HAP-1 (cell line): ENCODE results near the gene TMEM125.

Experiments
- DNase-seq, 2 experiments: peaks; one replicate each; pipeline ENCODE4 v3.0.0-alpha.2; 2016 to 2020; ENCODE audit warnings: low spot score in 2 of 2
- H3K27me3 ChIP-seq: fragments of 250-450 bp; sonication (Bioruptor Pico); 2 replicates; pipeline ENCODE4 v1.5.1; 2020; ENCODE audit warnings: low read depth, mild to moderate bottlenecking, moderate library complexity
- H3K36me3 ChIP-seq: fragments of 250-450 bp; sonication (Bioruptor Pico); replicated peaks from 2 replicates; pipeline ENCODE4 v1.5.1; 2020; ENCODE audit warnings: mild to moderate bottlenecking
- H3K4me1 ChIP-seq: fragments of 250-450 bp; sonication (Bioruptor Pico); 2 replicates; pipeline ENCODE4 v1.5.1; 2020; ENCODE audit warnings: mild to moderate bottlenecking
- H3K4me3 ChIP-seq: fragments of 250-450 bp; sonication (Bioruptor Pico); 2 replicates; pipeline ENCODE4 v1.5.1; 2020; ENCODE audit warnings: mild to moderate bottlenecking, moderate library complexity
- H3K9me3 ChIP-seq: fragments of 250-450 bp; sonication (Bioruptor Pico); 2 replicates; pipeline ENCODE4 v1.5.1; 2020; ENCODE audit warnings: mild to moderate bottlenecking, moderate library complexity
- in situ Hi-C: fragments of 300-500 bp; cut with MboI; formaldehyde crosslinking; loops from 3 replicates; pipeline ENCODE4 v1.14.3; 2020; ENCODE audit warnings: low sequenced_read_pairs, inconsistent platforms, mixed read lengths

Gene TMEM125

GRCh38 chr1:43269627-43270375 is at the start of gene TMEM125:
TMEM125 (plus strand) TSS chr1:43269983; CDS start chr1:43272723, 2,740 bp downstream.
- Histone ChIP-seq H3K4me1 (no peaks in the 10 kb centered on the region), H3K4me3 (no peak within 1 kb of the TSS), H3K27me3 (no peaks in the 10 kb centered on the region), H3K36me3 (no peaks in the 10 kb centered on the region), H3K9me3 (no peaks in the 10 kb centered on the region)
- no peak for DNase-seq
- in situ Hi-C loops, result no loop called here

GRCh38 chr1:43220905-43221778 is 48.6 kb upstream of the TMEM125 start:
- Histone ChIP-seq H3K27me3 (peaks cover 14% of the 10 kb centered on the region), H3K36me3 (no peaks in the 10 kb centered on the region), H3K4me1 (no peaks in the 10 kb centered on the region), H3K9me3 (no peaks in the 10 kb centered on the region), H3K4me3 (no peak overlapping the region)
- DNase-seq, result no peak
- in situ Hi-C loops, result no loop called here

- no peaks in the 10 kb centered on the region for H3K36me3 ChIP-seq
- no peaks in the 10 kb centered on the region for H3K4me1 ChIP-seq
- peaks cover 10% of the 10 kb centered on the region for H3K27me3 ChIP-seq
- in situ Hi-C loops, result no loop called here
- no peak overlapping the region for H3K4me3 ChIP-seq
- DNase-seq, result no peak
- no peaks in the 10 kb centered on the region for H3K9me3 ChIP-seq
These were observed 48.0 kb upstream of the TMEM125 start for GRCh38 chr1:43221797-43222196.

- peaks cover 8% of the 10 kb centered on the region for H3K27me3 ChIP-seq
- no peaks in the 10 kb centered on the region for H3K36me3 ChIP-seq
- H3K4me1 ChIP-seq, result no peaks in the 10 kb centered on the region
- DNase-seq, result no peak
- H3K9me3 ChIP-seq, result no peaks in the 10 kb centered on the region
- no peak overlapping the region for H3K4me3 ChIP-seq
- in situ Hi-C loops, result no loop called here
These were observed 46.9 kb upstream of the TMEM125 start for GRCh38 chr1:43222879-43223278.

GRCh38 chr1:43225168-43225567 is 44.6 kb upstream of the TMEM125 start:
- Histone ChIP-seq H3K9me3 (no peaks in the 10 kb centered on the region), H3K27me3 (peaks cover 8% of the 10 kb centered on the region), H3K4me1 (no peaks in the 10 kb centered on the region), H3K36me3 (no peaks in the 10 kb centered on the region), H3K4me3 (no peak overlapping the region)
- DNase-seq, result no peak
- in situ Hi-C loops, result loop anchor here (5.0 to 25.0 kb wide), 2 partner anchors 187 to 837 kb away; no protein-coding TSS in a partner anchor

GRCh38 chr1:43227143-43227764 is 42.5 kb upstream of the TMEM125 start:
- Histone ChIP-seq H3K9me3 (no peaks in the 10 kb centered on the region), H3K27me3 (peaks cover 2% of the 10 kb centered on the region), H3K36me3 (no peaks in the 10 kb centered on the region), H3K4me3 (no peak overlapping the region), H3K4me1 (no peaks in the 10 kb centered on the region)
- in situ Hi-C loops, result loop anchor here (5.0 to 25.0 kb wide), 2 partner anchors 185 to 835 kb away; no protein-coding TSS in a partner anchor
- peak; percentile 56 to 91 for DNase-seq

- Histone ChIP-seq H3K4me1 (no peaks in the 10 kb centered on the region), H3K9me3 (no peaks in the 10 kb centered on the region), H3K36me3 (no peaks in the 10 kb centered on the region), H3K4me3 (no peak overlapping the region), H3K27me3 (no peaks in the 10 kb centered on the region)
- in situ Hi-C loops, result loop anchor here (5.0 to 25.0 kb wide), 2 partner anchors 182 to 832 kb away; no protein-coding TSS in a partner anchor
- no peak for DNase-seq
These were observed 39.7 kb upstream of the TMEM125 start for GRCh38 chr1:43229826-43230780.

GRCh38 chr1:43232074-43232473 is 37.7 kb upstream of the TMEM125 start:
- DNase-seq, result no peak
- H3K27me3 ChIP-seq, result no peaks in the 10 kb centered on the region
- no peak overlapping the region for H3K4me3 ChIP-seq
- in situ Hi-C loops, result loop anchor here (25.0 kb wide), 1 partner anchor 830 kb away; no protein-coding TSS in a partner anchor
- H3K4me1 ChIP-seq, result no peaks in the 10 kb centered on the region
- no peaks in the 10 kb centered on the region for H3K36me3 ChIP-seq
- no peaks in the 10 kb centered on the region for H3K9me3 ChIP-seq

GRCh38 chr1:43232482-43232881 is 37.3 kb upstream of the TMEM125 start:
- in situ Hi-C loops, result loop anchor here (25.0 kb wide), 1 partner anchor 830 kb away; no protein-coding TSS in a partner anchor

GRCh38 chr1:43233631-43234030 is 36.2 kb upstream of the TMEM125 start:
- H3K4me3 ChIP-seq, result no peak overlapping the region
- H3K36me3 ChIP-seq, result no peaks in the 10 kb centered on the region
- DNase-seq, result no peak
- H3K27me3 ChIP-seq, result no peaks in the 10 kb centered on the region
- H3K4me1 ChIP-seq, result no peaks in the 10 kb centered on the region
- H3K9me3 ChIP-seq, result no peaks in the 10 kb centered on the region
- in situ Hi-C loops, result loop anchor here (25.0 kb wide), 1 partner anchor 829 kb away; no protein-coding TSS in a partner anchor

More at GRCh38 chr1:43232482-43232881, 37.3 kb upstream of the TMEM125 start:
- no peaks in the 10 kb centered on the region for H3K36me3 ChIP-seq
- no peak overlapping the region for H3K4me3 ChIP-seq
- no peaks in the 10 kb centered on the region for H3K9me3 ChIP-seq
- DNase-seq, result no peak
- H3K27me3 ChIP-seq, result no peaks in the 10 kb centered on the region
- no peaks in the 10 kb centered on the region for H3K4me1 ChIP-seq

- no peak overlapping the region for H3K4me3 ChIP-seq
- DNase-seq, result no peak
- no peaks in the 10 kb centered on the region for H3K36me3 ChIP-seq
- no peaks in the 10 kb centered on the region for H3K9me3 ChIP-seq
- H3K4me1 ChIP-seq, result no peaks in the 10 kb centered on the region
- no peaks in the 10 kb centered on the region for H3K27me3 ChIP-seq
- in situ Hi-C loops, result loop anchor here (25.0 kb wide), 1 partner anchor 828 kb away; no protein-coding TSS in a partner anchor
These were observed 35.5 kb upstream of the TMEM125 start for GRCh38 chr1:43234267-43234666.

GRCh38 chr1:43235040-43235439 is 34.7 kb upstream of the TMEM125 start:
- Histone ChIP-seq H3K36me3 (no peaks in the 10 kb centered on the region), H3K4me1 (no peaks in the 10 kb centered on the region), H3K9me3 (no peaks in the 10 kb centered on the region), H3K27me3 (no peaks in the 10 kb centered on the region), H3K4me3 (no peak overlapping the region)
- in situ Hi-C loops, result loop anchor here (25.0 kb wide), 1 partner anchor 827 kb away; no protein-coding TSS in a partner anchor
- no peak for DNase-seq
